Endothelial cell of umbilical vein (primary cell): Measurements from ENCODE around the gene RASGRP4. TPM values are rescaled to one million over a fixed set of nuclear protein-coding genes. Genes with fewer than 3 reads are reported as not detected.

Experiments used
- BruUV-seq: library from RNA; stranded (reverse); fragments of 400-500 nt; replicated peaks from 2 replicates; lab custom pipeline; 2021; lab: Mats Ljungman, UMichigan
- CTCF ChIA-PET: fragments of 300-600, 350-600 bp; sonication (Branson Sonifier 250); formaldehyde crosslinking; loops from one replicate; lab custom pipeline; 2021; ENCODE audit warnings: antibody characterized with exemption, inconsistent platforms; lab: Charles Lee
- POLR2A ChIA-PET: fragments of 300-600, 350-600 bp; sonication (Branson Sonifier 250); formaldehyde crosslinking; loops from one replicate; lab custom pipeline; 2021; ENCODE audit warnings: antibody characterized with exemption, inconsistent platforms; lab: Charles Lee
- DNase-seq: peaks from one replicate; pipeline ENCODE4 v3.0.0-alpha.2; 2011; ENCODE audit warnings: low read depth, low spot score
- FAIRE-seq: peaks from 2 replicates; lab custom pipeline; 2011; peaks lifted over from hg19 to GRCh38; lab: Jason Lieb, UNC
- H2AFZ ChIP-seq: 2 replicates; pipeline ENCODE4 v1.6.0; 2012; ENCODE audit warnings: low read depth, low read length, control low read depth, inconsistent platforms
- H3K27ac ChIP-seq: 2 replicates; pipeline ENCODE4 v1.5.1; 2011; ENCODE audit warnings: low read depth, mild to moderate bottlenecking, control low read depth, low read length, moderate library complexity; ENCODE audit not compliant: insufficient read depth
- H3K27me3 ChIP-seq, 2 experiments: 2 replicates each; pipeline versions ENCODE4 v1.6.0 to v1.6.1; 2011; ENCODE audit warnings: low read length in 2 of 2, mixed read lengths in 1 of 2; ENCODE audit not compliant: control insufficient read depth in 2 of 2, insufficient read depth in 2 of 2
- H3K36me3 ChIP-seq, 2 experiments: 2 replicates in 1 of 2; 3 replicates in 1 of 2; pipeline ENCODE4 v1.5.1; 2011; ENCODE audit warnings: low read length in 2 of 2, mild to moderate bottlenecking in 1 of 2, moderate library complexity in 1 of 2; ENCODE audit not compliant: control insufficient read depth in 2 of 2, insufficient read depth in 2 of 2; ENCODE audit errors: extremely low read depth in 1 of 2
- H3K4me1 ChIP-seq: 3 replicates; pipeline ENCODE4 v1.5.1; 2011; ENCODE audit warnings: mild to moderate bottlenecking, low read length; ENCODE audit not compliant: control insufficient read depth, insufficient read depth; ENCODE audit errors: extremely low read depth
- H3K4me2 ChIP-seq: 2 replicates; pipeline ENCODE4 v1.6.1; 2011; ENCODE audit warnings: low read length, control low read depth, mixed read lengths; ENCODE audit not compliant: insufficient read depth
- H3K4me3 ChIP-seq, 3 experiments: fragments of 200-600 bp in 1 of 3; sonication (generic), shearing (Covaris generic) in 1 of 3; replicated peaks in 1 of 3; 2 replicates each; pipeline ENCODE4 v1.5.1; 2011 to 2016; ENCODE audit warnings: control low read depth in 3 of 3, low read length in 3 of 3, mild to moderate bottlenecking in 2 of 3, inconsistent platforms in 1 of 3, low read depth in 1 of 3, moderate library complexity in 1 of 3; ENCODE audit not compliant: insufficient read depth in 1 of 3
- H3K79me2 ChIP-seq: 2 replicates; pipeline ENCODE4 v1.6.0; 2012; ENCODE audit warnings: low read length, inconsistent platforms; ENCODE audit not compliant: control insufficient read depth, insufficient read depth
- H3K9ac ChIP-seq: replicated peaks from 2 replicates; pipeline ENCODE3; 2011; ENCODE audit warnings: low read length, control low read depth; ENCODE audit not compliant: insufficient read depth; ENCODE audit errors: extremely low read depth
- H3K9me1 ChIP-seq: replicated peaks from 3 replicates; pipeline ENCODE4 v1.6.0; 2011; ENCODE audit warnings: mild to moderate bottlenecking, low read length; ENCODE audit not compliant: control insufficient read depth, insufficient read depth; ENCODE audit errors: extremely low read depth
- H3K9me3 ChIP-seq: replicated peaks from 2 replicates; pipeline ENCODE4 v1.5.1; 2012; ENCODE audit warnings: low read length, inconsistent platforms; ENCODE audit not compliant: control insufficient read depth, insufficient read depth
- H4K20me1 ChIP-seq: replicated peaks from 2 replicates; pipeline ENCODE3; 2011; ENCODE audit warnings: mild to moderate bottlenecking, low read length; ENCODE audit not compliant: control insufficient read depth, insufficient read depth; ENCODE audit errors: extremely low read depth
- EZH2 ChIP-seq: IDR thresholded peaks from 2 replicates; pipeline ENCODE4 v1.6.1; 2012; ENCODE audit warnings: borderline replicate concordance, low read depth, mild to moderate bottlenecking, moderate library complexity, low read length, inconsistent platforms; ENCODE audit not compliant: severe bottlenecking
- FOS ChIP-seq: IDR thresholded peaks from 2 replicates; pipeline ENCODE4 v1.6.1; 2011; ENCODE audit warnings: mild to moderate bottlenecking, low read length, moderate library complexity, borderline replicate concordance; ENCODE audit not compliant: insufficient read depth
- GATA2 ChIP-seq: IDR thresholded peaks from 2 replicates; pipeline ENCODE4 v1.7.0; 2011; ENCODE audit warnings: low read depth, mild to moderate bottlenecking, moderate library complexity, mixed read lengths, low read length; ENCODE audit not compliant: insufficient read length, insufficient read depth
- JUN ChIP-seq: IDR thresholded peaks from 2 replicates; pipeline ENCODE4 v1.6.1; 2011; ENCODE audit warnings: borderline replicate concordance, low read depth; ENCODE audit not compliant: insufficient read length, insufficient read depth
- MYC ChIP-seq: IDR thresholded peaks from one replicate; pipeline ENCODE4 v1.6.1; 2011; ENCODE audit warnings: mild to moderate bottlenecking, low read depth, low read length
- POLR2A ChIP-seq: IDR thresholded peaks from 2 replicates; pipeline ENCODE4 v1.6.1; 2012; ENCODE audit warnings: low read depth, mild to moderate bottlenecking, control low read depth, low read length
- POLR2AphosphoS5 ChIP-seq: IDR thresholded peaks from 2 replicates; pipeline ENCODE4 v1.6.1; 2012; ENCODE audit warnings: low read depth, mild to moderate bottlenecking, control low read depth, low read length, moderate library complexity; ENCODE audit not compliant: insufficient read depth
- dilution Hi-C: fragments of 300-500 bp; cut with MboI; formaldehyde crosslinking; loops from one replicate; pipeline ENCODE4 v1.15.0; 2019; ENCODE audit warnings: low sequenced_read_pairs; ENCODE audit not compliant: extremely low pct_ligation_motif_present
- intact Hi-C: fragments of 100-400 bp; cut with micrococcal nuclease; formaldehyde crosslinking; loops from one replicate; pipeline ENCODE4 v1.10.0; 2022
- polyA plus RNA-seq, 4 experiments: library from polyadenylated mRNA; depleted of rRNA in 3 of 4; stranded (reverse) in 3 of 4; unstranded in 1 of 4; fragments of >200 nt; gene quantifications; 2 replicates each; pipeline versions ENCODE4 v1.2.1 to v1.2.3, GENCODE V29; 2011 to 2012; ENCODE audit warnings: missing spikeins in 1 of 4
- total RNA-seq: library from RNA; stranded (reverse); gene quantifications from 2 replicates; pipeline ENCODE4 v1.2.3, GENCODE V29; 2021
- TF ChIP-seq, protein P1 (sequence below), 2 donors: IDR thresholded peaks; 1 replicate in 1 of 2; 2 replicates in 1 of 2; pipeline ENCODE4 v1.5.1; 2011; ENCODE audit warnings: low read length in 2 of 2, mild to moderate bottlenecking in 2 of 2, moderate library complexity in 2 of 2, control low read depth in 1 of 2, inconsistent platforms in 1 of 2, low read depth in 1 of 2; ENCODE audit not compliant: insufficient read depth in 1 of 2; ENCODE audit errors: extremely low read depth in 1 of 2
- TF ChIP-seq, protein P2 (sequence below): IDR thresholded peaks from 2 replicates; pipeline ENCODE4 v1.6.1; 2011; ENCODE audit not compliant: insufficient read depth, insufficient read length

Gene RASGRP4
- total and polyA plus RNA-seq, 2 donors (not counting 3 experiments of a cell fraction or from before 2014, with no cell fraction given) = not detected

GRCh38 chr19:38417146-38417543 lies 8.9 kb downstream of the RASGRP4 start:
- H3K9ac ChIP-seq = no peak overlapping the region
- ChIA-PET POLR2A (interaction anchor here (0.7 kb wide), 1 partner anchor 418 kb away, joined by 7 read pairs; no protein-coding TSS in a partner anchor), CTCF (no interaction called here)
- H3K9me3 ChIP-seq = no peaks in the 10 kb centered on the region
- no peaks in the 10 kb centered on the region for H3K27me3 ChIP-seq
- no peak for FAIRE-seq
- H3K27ac ChIP-seq = no peak overlapping the region
- intact Hi-C loops (no loop called here), dilution Hi-C loops (no loop called here)
- H4K20me1 ChIP-seq = no peaks in the 10 kb centered on the region
- no peak for DNase-seq
- H2AFZ ChIP-seq = no peak overlapping the region
- no peaks in the 10 kb centered on the region for H3K9me1 ChIP-seq
- TF ChIP-seq JUN = no peak
- TF ChIP-seq FOS = no peak
- TF ChIP-seq POLR2AphosphoS5 = no peak
- no peak for TF ChIP-seq GATA2
- TF ChIP-seq, protein P1, sequence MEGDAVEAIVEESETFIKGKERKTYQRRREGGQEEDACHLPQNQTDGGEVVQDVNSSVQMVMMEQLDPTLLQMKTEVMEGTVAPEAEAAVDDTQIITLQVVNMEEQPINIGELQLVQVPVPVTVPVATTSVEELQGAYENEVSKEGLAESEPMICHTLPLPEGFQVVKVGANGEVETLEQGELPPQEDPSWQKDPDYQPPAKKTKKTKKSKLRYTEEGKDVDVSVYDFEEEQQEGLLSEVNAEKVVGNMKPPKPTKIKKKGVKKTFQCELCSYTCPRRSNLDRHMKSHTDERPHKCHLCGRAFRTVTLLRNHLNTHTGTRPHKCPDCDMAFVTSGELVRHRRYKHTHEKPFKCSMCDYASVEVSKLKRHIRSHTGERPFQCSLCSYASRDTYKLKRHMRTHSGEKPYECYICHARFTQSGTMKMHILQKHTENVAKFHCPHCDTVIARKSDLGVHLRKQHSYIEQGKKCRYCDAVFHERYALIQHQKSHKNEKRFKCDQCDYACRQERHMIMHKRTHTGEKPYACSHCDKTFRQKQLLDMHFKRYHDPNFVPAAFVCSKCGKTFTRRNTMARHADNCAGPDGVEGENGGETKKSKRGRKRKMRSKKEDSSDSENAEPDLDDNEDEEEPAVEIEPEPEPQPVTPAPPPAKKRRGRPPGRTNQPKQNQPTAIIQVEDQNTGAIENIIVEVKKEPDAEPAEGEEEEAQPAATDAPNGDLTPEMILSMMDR (IDR thresholded peaks at IDR 0.05; ENCODE audit: extremely low read depth in 1 of 2, insufficient read depth in 1 of 2, low read depth in 1 of 2, low read length in 2 of 2) = no peak
- no peak for TF ChIP-seq POLR2A
- TF ChIP-seq MYC = no peak
- TF ChIP-seq, protein P2, sequence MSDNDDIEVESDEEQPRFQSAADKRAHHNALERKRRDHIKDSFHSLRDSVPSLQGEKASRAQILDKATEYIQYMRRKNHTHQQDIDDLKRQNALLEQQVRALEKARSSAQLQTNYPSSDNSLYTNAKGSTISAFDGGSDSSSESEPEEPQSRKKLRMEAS = no peak
- no peak for TF ChIP-seq EZH2
- BruUV-seq = no TSS peak
- H3K36me3 ChIP-seq = no peaks in the 10 kb centered on the region
- no peak overlapping the region for H3K4me3 ChIP-seq
- no peaks in the 10 kb centered on the region for H3K79me2 ChIP-seq
- no peak overlapping the region for H3K4me2 ChIP-seq
- H3K4me1 ChIP-seq = no peaks in the 10 kb centered on the region
